ENCODE results near the gene C10orf143.

C10orf143 gene

DNA sequence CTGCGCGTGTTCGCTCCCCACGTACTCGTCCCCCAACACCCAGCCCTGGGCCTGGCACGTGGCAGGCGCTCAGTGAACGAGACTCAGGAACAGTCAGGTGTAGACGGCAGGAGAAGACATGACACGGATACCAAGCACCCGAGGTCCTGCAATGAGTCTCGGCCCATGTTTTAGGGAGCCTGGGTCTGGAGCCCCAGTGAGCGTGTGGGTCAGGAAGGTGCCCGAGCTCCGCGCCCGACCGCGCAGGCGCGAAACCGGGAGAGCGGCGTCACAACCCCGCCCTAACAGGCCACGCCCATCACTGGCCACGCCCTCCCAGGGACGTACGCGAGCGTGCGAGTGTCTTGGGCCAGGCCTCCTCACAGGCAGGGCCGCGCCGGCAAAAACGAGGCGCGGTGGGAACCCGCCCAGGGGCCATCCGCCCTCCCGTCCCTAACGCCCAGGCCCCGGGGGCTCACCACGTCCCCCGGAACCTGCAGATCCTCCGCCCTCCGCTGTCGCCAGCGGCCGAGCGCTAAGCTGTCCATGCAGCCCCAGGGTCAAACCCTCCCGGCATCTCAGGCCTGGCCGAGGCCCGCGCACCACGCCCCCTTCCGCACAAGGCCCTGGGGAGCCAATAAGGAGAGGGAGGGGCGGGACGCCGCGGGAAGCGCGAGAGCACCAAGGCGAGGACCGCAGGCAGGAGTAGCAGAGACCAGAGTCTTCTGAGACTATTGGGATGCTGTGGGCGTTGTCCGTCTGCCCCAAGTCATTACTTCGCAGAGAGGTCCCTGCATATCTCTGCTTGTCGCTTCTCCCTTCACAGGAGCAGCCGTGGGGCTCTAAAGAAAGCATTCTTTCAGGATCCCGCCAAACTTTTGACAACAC, at the start of gene C10orf143:
Gene C10orf143, minus strand, starts transcription at position 585 of the 867 bp plus-strand sequence. Its CDS starts 58 bp downstream, at position 527.
- Mint-ChIP-seq H3K9me3 (no peaks in the 10 kb centered on the region), H3K27me3 (no peaks in the 10 kb centered on the region), H3K4me1 (peaks cover 26% of the 10 kb centered on the region), H3K36me3 (peaks cover 6% of the 10 kb centered on the region), H3K4me3 (peak within 1 kb of the TSS; percentile 90), H3K27ac (peak within 1 kb of the TSS; percentile 93)
- peak; percentile 100 for DNase-seq (ENCODE audit: low spot score in 2 of 2)
- ATAC-seq (ENCODE audit: low read depth) = peak; percentile 76

DNA sequence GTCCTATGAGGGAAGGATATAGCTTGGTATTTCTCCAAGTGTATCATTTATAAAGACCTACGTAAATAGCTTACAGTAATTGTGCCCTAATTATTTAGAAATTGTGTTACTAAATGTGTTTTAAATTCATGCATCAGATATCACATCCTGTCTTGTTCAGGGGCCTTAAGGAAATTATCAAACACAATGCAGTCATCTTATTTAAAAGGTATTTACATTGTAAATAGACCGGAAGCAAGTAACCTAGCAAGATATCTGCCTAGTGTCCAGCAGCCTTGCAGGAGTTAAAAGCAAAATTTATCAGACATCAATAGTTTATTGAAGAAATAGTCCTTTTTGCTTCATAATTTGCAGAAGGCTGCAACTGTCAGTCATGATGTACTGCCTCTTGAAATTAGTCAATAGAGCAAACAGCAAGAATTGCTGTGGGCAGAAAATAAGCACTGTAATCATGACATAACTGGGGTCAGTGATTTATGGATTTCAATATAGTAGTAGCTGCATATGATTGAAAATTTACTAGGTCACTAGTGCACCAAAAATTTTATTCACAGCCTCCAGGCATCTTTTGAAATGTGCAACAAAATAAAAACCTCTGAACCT, 48.7 kb upstream of the C10orf143 start:
- Mint-ChIP-seq H3K4me3 (no peak overlapping the region), H3K9me3 (no peaks in the 10 kb centered on the region), H3K36me3 (peaks cover 14% of the 10 kb centered on the region), H3K27ac (no peak overlapping the region), H3K4me1 (peaks cover 23% of the 10 kb centered on the region), H3K27me3 (no peaks in the 10 kb centered on the region)
- DNase-seq (ENCODE audit: low spot score in 2 of 2) (no peak), ATAC-seq (ENCODE audit: low read depth) (no peak)

DNA sequence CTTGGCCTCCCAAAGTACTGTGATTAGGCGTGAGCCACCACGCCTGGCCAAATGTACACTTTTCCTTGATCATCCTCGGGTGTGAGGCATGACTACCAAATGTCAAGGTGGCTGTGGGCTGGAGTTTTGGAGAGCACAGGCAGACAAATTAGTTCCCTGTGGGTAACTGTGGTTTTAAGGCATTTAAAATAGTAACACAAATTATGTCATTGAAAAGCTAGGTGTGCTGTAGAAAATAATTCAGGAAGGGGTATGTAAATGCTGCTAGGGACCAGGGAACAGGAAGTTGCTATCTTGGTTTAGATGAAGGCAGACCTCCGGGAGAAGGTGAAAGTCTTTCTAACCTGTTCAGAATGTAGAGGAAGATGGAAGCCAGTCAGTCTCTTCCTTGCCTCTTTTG, 35.4 kb upstream of the C10orf143 start:
- Mint-ChIP-seq H3K4me1 (peaks cover 26% of the 10 kb centered on the region), H3K27ac (peak overlapping the region; percentile 79), H3K9me3 (no peaks in the 10 kb centered on the region), H3K4me3 (peak overlapping the region; percentile 14), H3K27me3 (no peaks in the 10 kb centered on the region), H3K36me3 (peaks cover 15% of the 10 kb centered on the region)
- ATAC-seq (ENCODE audit: low read depth) (no peak), DNase-seq (ENCODE audit: low spot score in 2 of 2) (no peak)

DNA sequence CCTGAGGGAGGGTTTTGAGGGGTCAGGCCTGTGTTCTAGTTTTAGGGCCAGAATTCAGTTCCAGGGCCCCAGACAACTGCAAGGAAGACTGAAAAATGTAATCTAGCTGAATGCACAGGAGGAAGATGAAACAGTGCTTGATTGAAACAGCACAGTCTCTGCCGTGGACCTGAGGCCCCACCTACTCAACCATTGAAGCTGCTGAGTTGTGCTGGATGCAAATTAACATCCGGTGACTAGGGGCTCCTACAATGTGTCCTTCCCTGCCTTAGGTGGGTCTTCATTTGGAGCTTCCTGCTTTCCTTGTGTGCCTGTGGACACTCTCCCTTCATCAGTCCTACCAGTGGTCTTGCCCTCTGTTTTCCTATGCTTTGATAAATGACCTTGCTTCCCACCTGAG, 31.2 kb upstream of the C10orf143 start:
- ATAC-seq (ENCODE audit: low read depth) (peak; percentile 94), DNase-seq (ENCODE audit: low spot score in 2 of 2) (no peak)
- H3K4me1 Mint-ChIP-seq = peaks cover 41% of the 10 kb centered on the region
- H3K27me3 Mint-ChIP-seq = no peaks in the 10 kb centered on the region
- peak overlapping the region; percentile 17 for H3K27ac Mint-ChIP-seq
- H3K4me3 Mint-ChIP-seq = peak overlapping the region; percentile 59
- no peaks in the 10 kb centered on the region for H3K9me3 Mint-ChIP-seq
- peaks cover 10% of the 10 kb centered on the region for H3K36me3 Mint-ChIP-seq

DNA sequence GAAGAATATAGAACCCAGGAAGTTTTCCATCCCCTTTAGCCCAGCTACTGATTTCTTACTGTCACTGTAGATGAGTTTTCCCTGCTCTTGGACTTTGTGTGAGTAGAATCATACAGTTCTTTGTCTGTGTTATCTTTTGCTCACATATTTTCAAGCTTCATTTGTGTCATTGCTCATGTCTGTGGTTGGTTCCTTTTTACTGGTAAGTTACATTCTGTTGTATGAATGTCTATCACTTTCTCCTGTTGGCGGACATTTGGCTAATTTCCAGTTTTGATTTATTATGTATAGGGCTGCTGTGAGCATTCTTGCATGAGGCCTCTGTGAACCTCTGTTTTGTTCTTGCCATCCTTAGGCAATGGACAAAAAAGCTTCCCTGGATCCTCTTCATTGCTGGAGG, 30.8 kb upstream of the C10orf143 start:
- Mint-ChIP-seq H3K27me3 (no peaks in the 10 kb centered on the region), H3K9me3 (no peaks in the 10 kb centered on the region), H3K36me3 (peaks cover 10% of the 10 kb centered on the region), H3K4me1 (peaks cover 41% of the 10 kb centered on the region), H3K4me3 (peak overlapping the region; percentile 59), H3K27ac (peak overlapping the region; percentile 17)
- ATAC-seq (ENCODE audit: low read depth) (no peak), DNase-seq (ENCODE audit: low spot score in 2 of 2) (no peak)

DNA sequence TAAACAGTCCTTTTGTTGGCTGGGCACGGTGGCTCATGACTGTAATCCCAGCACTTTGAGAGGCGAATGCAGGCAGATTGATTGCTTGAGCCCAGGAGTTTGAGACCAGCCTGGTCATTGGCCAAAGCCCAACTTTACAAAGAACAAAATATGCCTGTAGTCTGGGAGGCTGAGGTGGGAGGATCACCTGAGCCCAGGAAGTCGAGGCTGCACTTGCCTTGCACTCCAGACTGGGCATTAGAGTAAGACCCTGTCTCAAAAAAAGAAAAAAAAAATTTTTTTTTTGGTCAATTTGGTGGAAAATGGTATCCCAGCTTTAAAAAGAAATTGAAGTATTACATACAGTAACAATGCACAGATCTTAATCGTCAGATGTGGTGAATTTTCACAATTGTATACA, 30.4 kb upstream of the C10orf143 start:
- Mint-ChIP-seq H3K4me3 (peak overlapping the region; percentile 17), H3K27me3 (no peaks in the 10 kb centered on the region), H3K27ac (peak overlapping the region; percentile 17), H3K9me3 (no peaks in the 10 kb centered on the region), H3K36me3 (peaks cover 6% of the 10 kb centered on the region), H3K4me1 (peaks cover 38% of the 10 kb centered on the region)
- no peak for ATAC-seq (ENCODE audit: low read depth)
- no peak for DNase-seq (ENCODE audit: low spot score in 2 of 2)

DNA sequence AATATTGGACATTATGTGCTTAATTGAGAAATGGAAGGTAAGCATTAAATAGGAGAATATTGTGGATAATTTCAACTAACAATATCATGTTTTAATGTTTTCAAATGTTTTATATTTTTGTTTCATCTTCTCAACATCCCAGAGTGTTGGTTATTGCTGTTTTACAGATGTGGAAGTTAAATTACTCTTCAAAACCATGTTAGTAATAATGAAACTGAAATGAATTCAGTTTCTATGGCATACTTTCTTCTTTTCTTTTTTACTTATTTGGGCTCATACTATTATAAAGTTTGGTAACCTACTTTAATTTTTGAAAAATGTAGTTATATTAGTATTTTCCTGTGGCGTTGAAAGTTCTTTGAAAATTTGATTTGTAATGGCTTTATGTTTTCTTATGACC, 29.8 kb upstream of the C10orf143 start:
- H3K9me3 Mint-ChIP-seq = no peaks in the 10 kb centered on the region
- peaks cover 36% of the 10 kb centered on the region for H3K4me1 Mint-ChIP-seq
- ATAC-seq (ENCODE audit: low read depth) (no peak), DNase-seq (ENCODE audit: low spot score in 2 of 2) (no peak)
- peak overlapping the region; percentile 17 for H3K27ac Mint-ChIP-seq
- H3K4me3 Mint-ChIP-seq = no peak overlapping the region
- peaks cover 4% of the 10 kb centered on the region for H3K36me3 Mint-ChIP-seq
- no peaks in the 10 kb centered on the region for H3K27me3 Mint-ChIP-seq

DNA sequence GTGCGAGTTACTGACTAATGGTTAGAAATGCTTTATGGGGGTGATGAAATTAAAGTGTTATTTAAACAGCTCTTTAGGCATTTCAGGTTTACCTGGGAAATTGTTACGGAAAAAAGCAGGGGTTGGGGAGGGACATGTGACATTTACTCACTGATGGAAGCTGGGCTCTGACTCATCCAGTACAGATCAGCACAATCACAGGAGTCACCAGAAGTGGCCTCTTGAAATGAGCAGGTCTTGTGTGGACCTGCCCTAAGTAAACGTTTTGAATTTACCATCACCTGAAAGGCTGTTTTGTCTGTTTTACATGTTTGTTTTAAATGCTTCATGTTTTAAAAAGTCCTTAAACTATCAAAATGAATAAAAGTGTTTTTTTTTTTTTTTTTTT, 27.8 kb upstream of the C10orf143 start:
- no peaks in the 10 kb centered on the region for H3K36me3 Mint-ChIP-seq
- no peaks in the 10 kb centered on the region for H3K9me3 Mint-ChIP-seq
- H3K4me3 Mint-ChIP-seq = peak overlapping the region; percentile 80
- ATAC-seq (ENCODE audit: low read depth) (no peak), DNase-seq (ENCODE audit: low spot score in 2 of 2) (no peak)
- no peak overlapping the region for H3K27ac Mint-ChIP-seq
- peaks cover 40% of the 10 kb centered on the region for H3K4me1 Mint-ChIP-seq
- no peaks in the 10 kb centered on the region for H3K27me3 Mint-ChIP-seq

DNA sequence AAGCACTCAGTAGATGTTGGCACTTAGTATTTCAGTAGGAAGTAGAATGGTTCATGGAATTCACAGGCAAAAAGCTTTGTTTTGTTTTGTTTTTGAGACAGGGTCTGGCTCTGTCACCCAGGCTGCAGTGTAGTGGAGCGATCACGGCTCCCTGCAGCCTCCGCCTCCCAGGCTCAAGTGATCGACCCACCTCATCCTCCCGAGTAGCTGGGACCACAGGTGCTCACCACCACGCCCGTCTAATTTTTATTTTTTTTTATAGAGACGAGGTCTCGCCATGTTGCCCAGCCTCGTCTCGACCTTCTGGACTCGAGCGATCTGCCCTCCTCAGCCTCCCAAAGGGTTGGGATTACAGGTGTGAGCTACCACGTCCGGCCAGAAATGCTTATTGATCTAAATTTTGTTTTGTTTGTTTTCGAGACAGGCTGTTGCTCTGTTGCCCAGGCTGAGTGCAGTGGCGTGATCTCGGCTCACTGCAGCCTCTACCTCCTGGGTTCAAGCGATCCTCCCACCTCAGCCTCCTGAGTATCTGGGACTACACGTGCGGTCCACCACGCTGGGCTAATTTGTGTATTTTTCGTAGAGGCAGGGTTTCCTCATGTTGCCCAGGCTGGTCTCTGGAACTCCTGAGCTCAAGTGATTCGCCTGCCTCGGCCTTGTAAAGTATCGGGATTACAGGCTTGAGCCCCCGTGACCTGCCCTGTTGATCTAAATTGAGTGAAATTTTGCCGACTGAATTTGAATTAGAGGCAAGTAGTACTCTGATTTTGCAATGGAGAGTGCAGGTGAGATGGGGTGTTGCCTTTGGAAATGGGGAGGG, 27.2 kb upstream of the C10orf143 start:
- ATAC-seq (ENCODE audit: low read depth) (no peak), DNase-seq (ENCODE audit: low spot score in 2 of 2) (no peak)
- H3K9me3 Mint-ChIP-seq = no peaks in the 10 kb centered on the region
- H3K27ac Mint-ChIP-seq = peak overlapping the region; percentile 47
- H3K4me1 Mint-ChIP-seq = peaks cover 37% of the 10 kb centered on the region
- no peaks in the 10 kb centered on the region for H3K36me3 Mint-ChIP-seq
- no peaks in the 10 kb centered on the region for H3K27me3 Mint-ChIP-seq
- H3K4me3 Mint-ChIP-seq = peak overlapping the region; percentile 80

DNA sequence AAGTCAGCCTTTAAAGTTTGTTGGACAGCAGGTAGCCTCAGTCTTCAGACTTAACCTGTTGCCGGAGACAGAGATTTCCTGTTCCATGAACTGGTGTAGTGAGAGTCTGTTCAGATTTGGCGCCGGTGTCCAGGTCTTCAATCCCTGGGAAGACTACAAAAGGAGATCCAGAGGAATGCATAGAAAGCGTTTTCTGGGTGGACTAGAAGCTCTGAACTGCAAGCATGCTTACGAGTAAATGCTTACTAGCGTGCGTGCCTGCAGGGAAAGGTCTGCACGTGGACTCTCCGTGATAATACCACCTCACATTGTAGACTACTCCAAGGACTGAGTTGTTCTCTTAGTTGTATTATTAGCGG, 26.4 kb upstream of the C10orf143 start:
- Mint-ChIP-seq H3K4me1 (peaks cover 29% of the 10 kb centered on the region), H3K27me3 (no peaks in the 10 kb centered on the region), H3K27ac (peak overlapping the region; percentile 47), H3K36me3 (no peaks in the 10 kb centered on the region), H3K9me3 (no peaks in the 10 kb centered on the region), H3K4me3 (peak overlapping the region; percentile 80)
- DNase-seq (ENCODE audit: low spot score in 2 of 2) (no peak), ATAC-seq (ENCODE audit: low read depth) (no peak)

DNA sequence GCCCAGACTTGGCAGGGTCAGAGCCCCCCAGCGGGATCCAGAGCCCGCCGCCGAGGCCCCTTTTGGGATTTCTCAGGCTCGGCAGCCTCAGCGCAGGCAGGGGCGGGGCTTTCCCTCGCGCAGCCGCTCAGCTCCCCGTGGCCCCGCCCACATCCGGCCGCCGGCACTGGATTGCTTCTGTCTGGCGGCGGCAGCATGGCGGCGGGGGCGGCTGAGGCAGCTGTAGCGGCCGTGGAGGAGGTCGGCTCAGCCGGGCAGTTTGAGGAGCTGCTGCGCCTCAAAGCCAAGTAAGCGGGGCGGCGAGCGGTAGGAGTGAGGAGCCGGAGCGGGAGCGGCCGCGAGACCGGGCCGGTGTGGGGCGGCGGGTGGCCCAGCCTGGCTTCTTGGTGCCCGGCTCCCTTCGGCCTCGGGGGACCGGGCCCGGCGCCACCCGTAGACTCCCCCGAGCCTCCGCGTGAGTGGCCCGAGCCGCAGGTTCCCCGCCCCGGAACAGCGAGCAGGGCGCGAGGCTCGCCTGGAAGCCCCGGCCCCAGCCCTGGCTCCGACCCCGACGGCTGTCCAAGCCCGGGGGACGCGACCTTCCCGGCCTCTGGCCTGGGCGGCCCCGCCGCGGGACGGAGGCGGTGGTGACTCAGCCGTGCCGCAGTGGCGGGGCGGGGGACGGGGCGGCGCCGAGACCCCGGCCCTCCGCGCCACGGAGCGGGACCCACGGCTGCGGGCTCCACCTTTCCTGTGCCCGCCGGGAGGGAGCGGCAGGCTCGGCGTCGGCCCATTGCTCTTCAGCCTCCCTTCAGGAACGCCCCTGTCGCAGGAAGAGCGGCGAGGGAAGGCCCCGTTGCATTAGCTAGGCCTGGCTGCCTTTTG, 25.8 kb upstream of the C10orf143 start, which contains the start of gene GLRX3:
Gene GLRX3, plus strand, starts transcription at position 166 of the 864 bp plus-strand sequence. Its CDS starts 30 bp downstream, at position 196.
- no peaks in the 10 kb centered on the region for H3K9me3 Mint-ChIP-seq
- no peaks in the 10 kb centered on the region for H3K36me3 Mint-ChIP-seq
- peaks cover 24% of the 10 kb centered on the region for H3K4me1 Mint-ChIP-seq

DNA sequence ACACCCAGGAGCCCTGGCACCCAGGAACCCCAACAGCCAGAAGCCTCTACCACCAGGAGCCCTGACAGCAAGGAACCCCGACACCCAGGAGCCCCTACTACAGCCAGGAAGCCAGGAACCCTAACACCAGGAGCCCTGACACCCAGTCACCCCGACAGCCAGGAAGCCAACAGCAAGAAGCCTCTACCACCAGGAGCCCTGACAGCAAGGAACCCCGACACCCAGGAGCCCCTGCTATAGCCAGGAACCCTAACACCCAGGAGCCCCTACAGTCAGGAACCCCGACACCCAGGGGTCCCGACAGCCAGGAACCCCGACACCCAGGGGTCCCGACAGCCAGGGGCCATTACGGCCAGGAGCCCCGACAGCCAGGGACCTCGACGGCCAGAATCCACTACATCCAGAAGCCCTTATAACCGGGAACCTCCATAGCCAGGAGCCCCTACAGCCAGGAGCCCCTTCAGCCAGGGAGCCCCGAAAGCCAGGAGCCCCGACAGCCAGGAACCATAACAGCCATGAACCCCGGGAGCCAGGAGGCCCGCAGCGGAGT, 25.1 kb upstream of the C10orf143 start:
- Mint-ChIP-seq H3K4me3 (peak overlapping the region; percentile 97), H3K9me3 (no peaks in the 10 kb centered on the region), H3K27ac (peak overlapping the region; percentile 92), H3K27me3 (peaks cover 6% of the 10 kb centered on the region), H3K36me3 (no peaks in the 10 kb centered on the region), H3K4me1 (peaks cover 22% of the 10 kb centered on the region)
- DNase-seq (ENCODE audit: low spot score in 2 of 2) (no peak), ATAC-seq (ENCODE audit: low read depth) (peak; percentile 14)

More for the DNA sequence above, 25.8 kb upstream of the C10orf143 start, which contains the start of gene GLRX3:
- ATAC-seq (ENCODE audit: low read depth) = peak; percentile 89
- H3K27me3 Mint-ChIP-seq = peaks cover 2% of the 10 kb centered on the region
- peak within 1 kb of the TSS; percentile 92 for H3K27ac Mint-ChIP-seq
- peak within 1 kb of the TSS; percentile 97 for H3K4me3 Mint-ChIP-seq
- peak; percentile 81 to 87 for DNase-seq (ENCODE audit: low spot score in 2 of 2)

DNA sequence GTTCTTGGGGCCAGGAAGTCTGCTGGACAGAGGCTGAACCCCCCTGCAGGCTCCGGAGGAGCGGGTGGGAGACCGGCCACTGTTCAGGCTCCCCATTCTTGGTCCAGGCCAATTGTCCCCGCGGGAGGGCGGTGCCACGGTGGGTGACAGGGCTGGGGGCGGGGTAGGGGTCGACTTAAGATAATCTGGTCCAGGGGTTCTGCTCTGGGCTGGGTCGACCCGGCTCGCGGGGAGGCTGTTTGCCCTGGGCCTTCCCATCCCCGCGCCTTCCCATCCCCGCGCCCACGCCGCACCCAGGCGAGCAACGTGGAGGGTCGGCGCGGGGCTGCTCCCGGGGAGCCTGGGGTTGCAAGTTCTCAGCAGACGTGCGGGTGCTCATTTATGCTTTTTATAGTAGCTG, 18.3 kb upstream of the C10orf143 start:
- no peaks in the 10 kb centered on the region for H3K9me3 Mint-ChIP-seq
- no peak overlapping the region for H3K27ac Mint-ChIP-seq
- no peaks in the 10 kb centered on the region for H3K36me3 Mint-ChIP-seq
- peaks cover 11% of the 10 kb centered on the region for H3K27me3 Mint-ChIP-seq
- ATAC-seq (ENCODE audit: low read depth) (no peak), DNase-seq (ENCODE audit: low spot score in 2 of 2) (no peak)
- H3K4me1 Mint-ChIP-seq = peaks cover 4% of the 10 kb centered on the region
- no peak overlapping the region for H3K4me3 Mint-ChIP-seq
